ENCODE measurements around the gene MYOZ3.

DNA sequence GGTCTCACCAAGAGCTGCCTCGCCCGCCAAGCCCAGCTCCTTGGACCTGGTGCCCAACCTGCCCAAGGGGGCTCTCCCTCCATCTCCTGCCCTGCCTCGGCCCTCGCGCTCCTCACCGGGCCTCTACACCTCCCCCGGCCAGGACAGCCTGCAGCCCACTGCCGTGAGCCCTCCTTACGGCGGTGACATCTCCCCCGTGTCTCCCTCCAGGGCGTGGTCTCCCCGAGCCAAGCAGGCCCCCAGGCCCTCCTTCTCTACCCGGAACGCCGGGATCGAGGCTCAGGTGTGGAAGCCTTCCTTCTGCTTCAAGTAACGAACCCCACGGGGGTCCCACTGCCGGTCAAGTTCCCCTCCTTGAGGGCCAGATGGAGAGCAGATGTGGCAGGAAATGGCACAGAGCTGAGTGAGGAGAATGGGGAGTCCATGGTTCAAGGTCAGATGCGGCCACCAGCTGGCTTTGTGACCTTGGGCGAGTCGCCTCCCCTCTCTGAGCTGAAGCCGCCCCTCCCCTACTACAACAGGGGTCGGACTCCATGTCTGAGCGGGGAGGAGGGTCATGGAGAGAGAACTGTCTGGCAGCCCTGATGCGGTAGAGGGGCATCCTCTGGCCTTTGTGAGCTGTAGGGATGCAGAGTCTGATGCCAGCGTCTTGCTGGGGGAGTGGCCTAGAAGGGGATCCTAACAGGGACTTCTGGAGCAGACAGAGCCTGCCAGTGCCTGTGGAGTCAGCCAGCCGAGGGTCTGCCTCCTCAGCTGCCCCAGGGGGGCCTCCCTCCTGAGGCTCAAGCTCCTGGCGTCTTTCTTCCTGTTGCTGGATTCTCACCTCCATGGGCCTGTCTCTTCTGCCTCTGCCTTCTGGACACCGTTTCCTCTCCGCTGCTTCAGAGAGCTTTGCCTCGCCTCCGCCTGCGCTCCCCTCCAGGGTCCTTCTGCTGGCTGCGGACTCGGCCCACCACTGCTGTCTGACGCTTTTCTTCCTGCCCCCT is 10.7 kb upstream of the MYOZ3 start:
- no peak for TF ChIP-seq CTCF (IDR thresholded peaks at IDR 0.05)
- TF ChIP-seq EZH2 (IDR thresholded peaks at IDR 0.05; ENCODE audit: borderline replicate concordance, insufficient read depth, low read depth, low read length, poor library complexity, severe bottlenecking): no peak

Measured in B cell (primary cell).